GF-D8 (cell line): Measurements from ENCODE around the gene ADARB1.
A peak's percentile ranks its signal among the peaks of the same experiment; 100 is the strongest.

ENCODE experiments used
- DNase-seq: peaks from one replicate; lab custom pipeline; 2025; lab: John Stamatoyannopoulos, UW

Gene ADARB1

DNA sequence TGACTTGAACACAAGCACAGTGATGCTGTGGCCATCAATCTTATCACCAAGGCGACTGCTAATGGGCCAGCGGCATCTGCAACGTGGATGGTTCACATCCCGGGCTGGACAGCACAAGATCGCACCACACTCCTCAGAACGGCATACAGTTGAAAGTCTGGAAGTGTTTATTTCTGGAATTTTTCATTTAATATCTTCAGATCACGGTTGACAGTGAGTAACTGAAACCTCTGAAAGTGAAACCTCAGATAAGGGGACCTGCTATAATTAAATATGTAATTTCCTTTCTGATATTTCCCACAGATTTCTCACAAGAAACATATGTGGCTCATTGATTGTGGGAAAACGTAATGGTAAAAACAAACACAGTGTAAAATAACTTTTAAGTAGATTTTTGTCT is 129.6 kb downstream of the ADARB1 start:
- DNase-seq: no peak

DNA sequence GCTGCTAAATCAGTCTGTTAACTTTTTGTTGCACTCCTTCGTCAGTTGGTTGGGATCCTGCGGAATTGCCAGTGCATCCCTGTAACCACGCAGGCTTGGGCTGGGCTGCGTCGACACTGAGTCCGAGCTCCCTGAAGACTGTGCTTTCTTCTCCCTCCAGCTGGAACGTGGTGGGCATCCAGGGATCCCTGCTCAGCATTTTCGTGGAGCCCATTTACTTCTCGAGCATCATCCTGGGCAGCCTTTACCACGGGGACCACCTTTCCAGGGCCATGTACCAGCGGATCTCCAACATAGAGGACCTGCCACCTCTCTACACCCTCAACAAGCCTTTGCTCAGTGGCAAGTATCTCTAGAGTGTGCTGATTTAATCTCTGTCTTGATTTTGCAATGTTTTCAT is 130.0 kb downstream of the ADARB1 start:
- no peak for DNase-seq

DNA sequence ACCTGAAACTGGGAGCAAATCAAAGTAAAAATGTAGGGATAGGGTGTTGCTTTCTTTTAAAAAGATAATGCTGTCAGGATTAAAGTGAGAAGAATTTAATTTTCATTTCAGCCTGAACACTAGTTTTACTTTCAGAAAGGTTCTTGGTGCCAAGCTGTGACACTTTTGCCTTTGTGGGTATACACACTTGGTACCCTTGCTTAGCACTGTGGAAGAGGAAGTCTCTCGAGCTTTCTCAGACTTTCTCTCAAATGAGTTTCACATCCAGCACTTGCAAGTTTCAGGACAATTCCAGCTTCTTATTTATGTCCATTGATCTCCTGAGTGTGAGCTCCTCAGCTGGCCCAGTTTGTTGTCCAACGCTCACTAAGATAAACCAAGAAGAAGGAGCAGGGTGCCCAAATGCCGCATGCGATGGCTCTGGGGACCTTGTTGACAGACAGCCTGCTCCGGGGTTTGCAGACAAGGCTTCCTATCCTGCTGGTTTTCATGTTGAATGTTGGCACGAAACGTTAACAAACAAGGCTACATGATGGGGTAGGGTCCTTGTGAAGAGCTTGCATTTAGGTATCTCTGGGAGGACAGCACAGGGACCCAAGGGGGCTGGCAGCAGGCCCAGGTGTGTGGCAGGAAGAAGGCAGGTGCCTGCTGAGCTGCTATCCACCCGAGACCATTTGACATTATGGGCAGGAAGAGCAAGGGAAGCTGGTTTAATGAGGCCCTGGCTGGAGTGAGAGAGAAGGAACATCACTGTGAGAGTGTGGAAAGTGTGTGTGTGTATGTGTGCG is 133.7 kb downstream of the ADARB1 start:
- DNase-seq: no peak

DNA sequence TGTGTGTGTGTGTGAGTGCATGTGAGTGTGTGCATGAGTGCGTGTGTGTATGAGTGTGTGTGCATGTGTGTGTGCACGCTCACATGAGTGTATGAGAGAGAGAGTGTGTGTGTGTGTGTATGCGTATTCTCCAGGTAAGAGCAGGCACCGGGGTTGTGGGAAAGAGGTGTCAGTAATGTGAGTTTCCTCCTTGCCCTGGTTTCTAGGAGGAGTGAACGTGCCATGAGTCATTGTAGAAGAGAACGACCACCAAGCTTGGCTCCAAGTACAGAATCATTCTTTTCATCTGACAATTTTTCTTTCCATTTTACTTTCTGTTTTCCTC is 134.2 kb downstream of the ADARB1 start:
- no peak for DNase-seq

DNA sequence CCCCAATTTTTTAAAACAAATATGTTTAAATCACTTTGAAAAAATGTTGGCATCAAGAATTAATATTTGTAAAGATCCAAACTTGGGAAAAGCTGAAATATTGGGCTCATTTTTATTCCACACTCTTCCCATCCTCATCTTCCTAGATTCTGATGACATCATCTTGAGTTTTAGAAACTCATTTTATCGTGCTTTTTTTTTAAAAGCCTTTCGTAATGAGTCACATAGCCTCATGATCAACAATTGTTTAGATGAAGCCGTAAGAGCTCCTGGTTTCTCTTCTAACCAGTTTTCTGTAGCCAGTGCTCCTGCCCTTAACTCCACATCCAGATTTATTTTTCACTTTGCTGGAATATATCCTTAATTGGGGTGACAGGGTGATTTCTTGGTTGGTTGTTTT is 134.7 kb downstream of the ADARB1 start:
- no peak for DNase-seq

DNA sequence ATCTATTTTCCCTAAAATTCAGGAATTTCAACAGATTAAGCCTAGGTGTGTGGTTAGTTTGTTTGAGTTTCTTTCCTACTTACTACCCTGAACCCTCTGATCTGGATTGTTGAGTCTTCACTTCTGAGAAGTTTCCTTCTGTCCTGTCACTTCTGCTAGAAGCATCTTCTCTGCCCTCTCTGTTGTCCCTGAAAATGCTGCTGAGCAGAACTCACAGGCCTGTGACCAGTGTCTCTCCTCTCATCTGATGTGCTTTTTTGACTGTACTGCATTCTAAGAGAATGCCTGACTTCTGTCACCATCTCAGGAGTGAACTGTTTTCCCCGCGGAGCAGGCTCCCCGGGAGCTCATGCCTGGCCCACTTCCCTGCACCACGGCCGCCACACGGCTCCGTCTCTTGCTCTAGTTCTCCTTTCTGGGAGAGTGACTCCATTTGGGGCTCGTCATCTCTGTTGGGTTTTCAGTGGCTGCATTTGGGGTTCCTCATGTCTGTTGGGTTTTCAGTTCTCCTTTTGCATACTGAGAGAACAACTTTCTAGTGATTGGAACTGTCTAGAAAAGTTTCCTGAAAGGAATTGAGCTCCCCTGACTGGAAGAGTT is 135.4 kb downstream of the ADARB1 start:
- no peak for DNase-seq

DNA sequence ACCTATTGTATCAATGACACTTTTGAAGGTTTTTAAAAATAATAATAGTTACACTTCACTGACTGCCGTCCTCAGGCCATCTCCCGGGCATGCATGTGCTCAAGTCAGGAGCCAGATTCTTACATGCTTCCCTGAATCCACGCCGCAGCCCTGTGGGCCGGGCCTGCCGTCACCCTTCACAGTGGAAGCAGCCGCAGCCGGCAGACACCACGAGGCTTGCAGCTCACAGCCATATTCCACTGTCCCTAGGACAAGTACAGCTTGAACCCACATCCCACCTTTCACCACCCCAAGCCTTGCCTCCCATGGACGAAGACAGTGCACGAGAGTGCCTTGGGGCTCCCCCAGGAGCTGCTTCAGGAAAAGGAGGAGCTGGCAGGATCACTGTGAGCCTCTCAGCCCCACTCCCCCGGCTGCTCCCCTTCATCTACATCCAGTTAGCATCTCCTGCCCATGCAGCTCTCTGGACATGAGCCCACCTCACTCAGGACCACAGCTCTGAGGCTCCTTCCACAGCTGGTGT is 136.1 kb downstream of the ADARB1 start:
- no peak for DNase-seq

DNA sequence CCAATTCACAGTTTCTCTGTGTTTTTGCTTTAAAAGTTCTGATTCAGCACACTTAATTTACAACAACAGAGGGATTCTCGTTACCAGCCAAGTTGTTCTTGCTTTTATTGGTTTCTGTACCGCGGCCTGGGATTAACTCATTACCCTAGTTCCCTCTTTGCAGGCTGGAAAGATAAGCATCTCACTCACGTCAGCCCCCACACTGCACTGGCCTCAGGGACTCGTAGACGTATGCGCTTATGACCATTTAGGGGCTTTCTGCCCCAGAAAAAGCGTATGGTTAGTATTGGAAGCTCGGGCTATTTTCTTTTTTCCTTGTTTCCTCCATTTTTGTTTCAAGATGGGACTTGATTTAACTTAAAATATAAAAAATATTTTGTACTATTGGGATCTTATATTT is 137.3 kb downstream of the ADARB1 start:
- peak; percentile 34 for DNase-seq

DNA sequence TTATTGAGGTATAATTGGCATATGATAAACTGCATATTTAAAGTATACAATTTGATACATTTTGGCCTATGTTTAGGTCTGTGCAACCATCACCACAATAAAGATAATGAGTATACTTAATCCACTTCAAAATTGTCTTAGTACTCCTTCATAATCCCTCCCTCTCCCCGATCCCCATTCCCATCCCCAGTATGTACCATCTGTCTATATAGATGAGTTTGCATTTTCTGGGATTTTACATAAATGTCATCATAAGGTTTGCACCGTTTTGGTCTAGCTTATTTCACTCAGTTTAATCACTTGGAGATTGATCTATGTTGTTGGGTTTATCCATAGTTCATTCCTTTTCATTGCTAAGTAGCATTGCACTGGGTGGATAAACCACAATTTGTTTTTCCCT is 139.0 kb downstream of the ADARB1 start:
- DNase-seq: no peak

DNA sequence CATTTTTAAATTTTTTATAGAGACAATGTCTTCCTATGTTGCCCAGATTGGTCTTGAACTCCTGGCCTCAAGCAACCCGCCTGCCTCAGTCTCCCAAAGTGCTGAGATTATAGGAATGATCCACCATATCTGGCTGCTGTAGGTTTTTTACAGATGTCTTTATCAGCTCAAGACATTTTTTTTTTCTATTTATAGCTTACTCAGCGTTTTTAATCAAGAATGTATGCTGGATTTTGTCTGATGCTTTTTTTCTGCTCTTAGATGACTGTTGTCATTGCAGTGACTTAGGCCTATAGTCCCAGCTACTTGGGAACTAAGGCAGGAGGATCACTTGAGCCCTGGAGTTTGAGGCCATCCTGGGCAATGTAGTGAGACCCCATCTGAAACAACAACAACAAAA is 140.8 kb downstream of the ADARB1 start:
- DNase-seq: no peak

DNA sequence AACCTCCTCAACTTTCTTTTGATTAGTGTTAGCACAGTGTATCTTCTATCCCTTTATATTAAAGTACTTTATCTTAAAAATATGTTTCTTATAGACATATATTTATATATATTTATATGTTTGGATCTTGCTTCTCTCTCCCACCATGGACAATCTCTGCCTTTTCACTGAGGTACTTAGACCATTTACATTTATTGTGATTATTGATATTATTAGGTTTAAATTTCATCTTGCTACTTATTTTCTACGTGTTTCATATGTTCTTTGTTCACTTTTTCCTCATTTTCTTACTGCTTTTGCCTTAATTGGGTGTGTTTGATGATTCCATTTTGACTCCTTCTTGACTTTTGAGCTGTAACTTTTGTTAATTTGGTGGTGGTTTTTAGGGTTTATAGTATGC is 142.6 kb downstream of the ADARB1 start:
- DNase-seq: no peak

DNA sequence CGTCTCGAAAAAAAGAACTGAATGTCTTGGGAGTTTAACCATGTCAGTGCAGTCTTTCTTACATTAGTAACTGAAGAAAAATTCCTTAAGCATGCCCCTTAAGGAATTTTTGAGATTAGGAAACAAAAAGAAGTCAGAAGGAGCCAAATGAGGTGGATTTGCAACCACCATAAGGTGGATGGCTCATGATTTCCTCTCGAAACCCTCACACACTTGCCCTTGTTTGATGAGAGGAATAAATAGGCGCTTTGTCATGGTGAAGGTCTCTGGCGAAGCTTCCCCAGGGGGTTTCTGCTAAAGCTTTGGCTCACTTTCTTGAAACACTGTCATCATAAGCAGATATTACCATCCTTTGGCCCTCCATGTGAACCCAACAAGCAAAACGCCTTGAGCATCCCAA is 145.1 kb downstream of the ADARB1 start:
- DNase-seq: no peak

DNA sequence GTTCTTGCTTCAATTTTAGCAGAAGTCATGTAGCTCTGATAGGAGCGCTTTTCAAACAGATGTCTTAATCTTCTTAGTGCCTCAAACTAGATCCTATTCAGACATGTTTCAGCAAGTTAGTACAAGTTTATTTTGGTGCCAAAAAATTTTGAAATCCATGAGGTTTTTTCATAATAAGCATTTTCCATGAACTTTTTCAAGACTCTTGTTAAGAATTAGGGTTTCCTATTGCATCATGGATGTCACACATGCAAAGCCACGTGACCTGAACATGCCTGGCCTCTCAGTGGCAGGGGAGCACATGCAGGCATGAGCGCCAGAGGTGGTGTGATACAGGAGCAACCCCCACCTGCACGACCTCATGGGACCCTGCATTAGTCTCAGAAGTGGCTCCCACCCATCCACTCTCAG is 145.7 kb downstream of the ADARB1 start:
- no peak for DNase-seq

DNA sequence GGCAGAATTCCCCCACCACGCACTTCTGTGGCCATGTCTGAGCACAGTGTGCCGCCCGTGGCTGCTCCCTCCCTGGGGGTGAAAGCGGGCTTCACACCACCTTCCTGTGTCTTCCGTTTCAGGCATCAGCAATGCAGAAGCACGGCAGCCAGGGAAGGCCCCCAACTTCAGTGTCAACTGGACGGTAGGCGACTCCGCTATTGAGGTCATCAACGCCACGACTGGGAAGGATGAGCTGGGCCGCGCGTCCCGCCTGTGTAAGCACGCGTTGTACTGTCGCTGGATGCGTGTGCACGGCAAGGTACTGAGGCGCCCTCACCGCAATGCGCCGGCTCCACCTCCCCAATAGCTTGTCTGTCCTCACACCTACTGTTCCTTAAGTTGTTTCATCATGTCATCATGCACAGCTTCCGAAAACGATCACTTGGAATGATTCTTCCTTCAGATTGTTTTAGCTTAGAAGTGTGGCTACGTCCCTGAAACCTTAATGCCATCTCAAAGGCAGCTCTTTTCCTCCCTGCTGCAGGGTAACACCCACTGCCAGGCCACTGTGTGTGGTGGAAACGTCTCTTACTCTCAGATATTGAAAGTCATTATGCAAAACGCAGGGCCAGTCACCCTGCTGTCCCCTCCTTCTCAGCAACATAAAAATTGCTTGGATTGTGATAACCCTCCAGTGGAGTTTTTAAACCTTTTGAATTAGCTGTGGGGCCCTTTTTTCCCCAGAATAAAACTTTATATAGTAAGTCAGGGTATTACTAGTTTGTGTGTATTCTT is 146.5 kb downstream of the ADARB1 start:
- DNase-seq: no peak

DNA sequence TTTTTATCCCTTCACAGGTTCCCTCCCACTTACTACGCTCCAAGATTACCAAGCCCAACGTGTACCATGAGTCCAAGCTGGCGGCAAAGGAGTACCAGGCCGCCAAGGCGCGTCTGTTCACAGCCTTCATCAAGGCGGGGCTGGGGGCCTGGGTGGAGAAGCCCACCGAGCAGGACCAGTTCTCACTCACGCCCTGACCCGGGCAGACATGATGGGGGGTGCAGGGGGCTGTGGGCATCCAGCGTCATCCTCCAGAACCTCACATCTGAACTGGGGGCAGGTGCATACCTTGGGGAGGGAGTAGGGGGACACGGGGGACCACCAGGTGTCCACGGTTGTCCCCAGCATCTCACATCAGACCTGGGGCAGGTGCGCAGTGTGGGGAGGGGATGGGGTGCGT is 147.6 kb downstream of the ADARB1 start:
- DNase-seq: no peak

DNA sequence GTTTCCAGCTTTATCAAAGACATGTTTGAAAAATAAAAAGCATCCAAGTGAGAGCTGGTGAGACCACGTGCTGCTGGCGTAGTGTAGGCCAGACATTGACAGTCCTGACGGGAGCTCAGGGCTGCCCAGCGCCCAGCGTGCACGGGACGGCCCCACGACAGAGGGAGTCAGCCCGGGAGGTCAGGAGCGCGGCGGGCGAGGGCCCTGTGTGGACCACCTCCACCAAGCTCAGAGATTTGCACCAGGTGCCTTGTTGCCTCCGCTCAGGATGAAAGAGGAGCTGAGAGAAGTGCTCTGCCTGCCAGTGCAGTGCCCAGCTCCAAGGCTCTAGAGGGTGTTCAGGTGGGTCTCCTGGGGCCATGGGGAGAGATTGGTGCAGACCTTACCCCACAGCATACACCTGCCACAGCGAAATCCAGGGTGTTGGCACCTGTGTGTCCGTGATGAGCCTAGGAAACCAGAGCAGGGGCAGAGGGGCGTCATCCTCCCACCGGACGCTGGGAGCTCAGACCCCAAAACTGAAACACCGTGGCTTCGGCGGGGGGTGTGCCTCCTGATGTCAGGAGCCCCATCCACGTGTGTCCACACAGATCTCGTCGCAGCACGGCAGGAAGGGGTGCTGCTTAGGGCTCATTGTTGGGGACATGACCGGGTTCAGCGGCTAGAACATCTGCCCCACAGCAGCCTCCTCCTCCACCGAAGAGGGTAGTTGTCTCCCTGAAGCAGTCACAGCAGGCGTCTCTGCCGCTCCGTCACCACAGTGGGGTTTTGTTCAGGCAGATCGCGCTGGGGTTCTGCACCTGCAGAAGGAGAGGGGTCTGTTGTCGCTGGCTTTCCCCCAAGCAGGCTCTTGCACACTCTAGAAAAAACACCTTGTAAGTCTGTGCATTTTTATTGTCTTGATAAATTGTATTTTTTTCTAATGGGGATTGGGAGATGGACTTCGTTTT is 149.1 kb downstream of the ADARB1 start:
- no peak for DNase-seq

DNA sequence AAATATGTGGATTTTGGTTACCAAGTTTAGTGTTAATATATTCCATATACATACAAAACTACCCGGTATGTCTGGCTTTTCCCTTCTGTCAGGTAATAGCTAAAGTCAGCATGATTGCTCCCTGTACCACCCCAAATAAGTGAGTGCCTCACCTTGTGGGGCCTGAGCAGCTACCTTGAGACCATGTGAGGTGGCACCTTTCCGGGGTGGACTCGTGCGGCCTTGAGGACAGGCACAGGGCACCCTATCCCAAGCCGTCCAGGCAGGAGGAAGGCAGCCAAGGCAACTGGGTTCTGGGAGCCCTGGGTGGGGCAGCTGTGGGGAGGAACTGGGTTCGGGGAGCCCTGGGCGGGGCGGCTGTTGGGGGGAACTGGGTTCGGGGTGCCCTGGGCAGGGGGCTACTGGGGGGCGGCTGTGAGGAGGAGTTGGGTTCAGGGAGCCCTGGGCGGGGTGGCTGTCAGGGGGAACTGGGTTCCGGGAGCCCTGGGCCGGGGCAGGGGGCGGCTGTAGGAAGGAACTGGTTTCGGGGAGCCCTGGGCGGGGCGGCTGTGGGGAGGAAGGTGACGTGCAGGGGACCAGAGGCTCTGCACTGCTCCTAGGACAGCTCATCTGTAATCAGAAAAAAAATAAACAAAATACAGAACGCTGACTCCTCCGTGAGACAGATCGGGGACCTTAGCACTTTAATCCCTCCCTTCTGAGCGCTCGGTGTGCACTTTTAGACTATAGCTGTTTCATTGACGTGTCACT is 150.0 kb downstream of the ADARB1 start:
- no peak for DNase-seq

DNA sequence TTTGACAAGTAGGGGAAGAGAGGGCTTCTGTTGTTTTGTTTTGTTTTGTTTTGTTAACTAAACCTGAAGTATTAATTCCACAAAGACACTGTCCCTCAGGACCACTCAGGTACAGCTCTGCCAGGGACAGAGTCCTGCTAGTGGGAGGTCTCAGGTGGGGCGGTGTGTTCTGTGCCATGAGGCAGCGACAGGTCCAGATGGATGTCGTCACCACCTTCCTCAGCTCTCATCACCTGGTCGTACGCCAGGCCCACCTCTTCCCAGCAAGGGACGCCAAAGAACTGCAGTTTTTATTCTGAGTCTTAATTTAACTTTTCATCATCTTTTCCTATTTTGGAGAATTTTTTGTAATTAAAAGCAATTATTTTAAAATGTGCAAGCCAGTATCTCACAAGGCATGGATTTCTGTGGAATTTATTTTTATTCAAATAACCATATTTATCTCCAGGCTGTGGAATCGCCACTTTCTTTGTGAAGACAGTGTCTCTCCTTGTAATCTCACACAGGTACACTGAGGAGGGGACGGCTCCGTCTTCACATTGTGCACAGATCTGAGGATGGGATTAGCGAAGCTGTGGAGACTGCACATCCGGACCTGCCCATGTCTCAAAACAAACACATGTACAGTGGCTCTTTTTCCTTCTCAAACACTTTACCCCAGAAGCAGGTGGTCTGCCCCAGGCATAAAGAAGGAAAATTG is 150.8 kb downstream of the ADARB1 start:
- no peak for DNase-seq

DNA sequence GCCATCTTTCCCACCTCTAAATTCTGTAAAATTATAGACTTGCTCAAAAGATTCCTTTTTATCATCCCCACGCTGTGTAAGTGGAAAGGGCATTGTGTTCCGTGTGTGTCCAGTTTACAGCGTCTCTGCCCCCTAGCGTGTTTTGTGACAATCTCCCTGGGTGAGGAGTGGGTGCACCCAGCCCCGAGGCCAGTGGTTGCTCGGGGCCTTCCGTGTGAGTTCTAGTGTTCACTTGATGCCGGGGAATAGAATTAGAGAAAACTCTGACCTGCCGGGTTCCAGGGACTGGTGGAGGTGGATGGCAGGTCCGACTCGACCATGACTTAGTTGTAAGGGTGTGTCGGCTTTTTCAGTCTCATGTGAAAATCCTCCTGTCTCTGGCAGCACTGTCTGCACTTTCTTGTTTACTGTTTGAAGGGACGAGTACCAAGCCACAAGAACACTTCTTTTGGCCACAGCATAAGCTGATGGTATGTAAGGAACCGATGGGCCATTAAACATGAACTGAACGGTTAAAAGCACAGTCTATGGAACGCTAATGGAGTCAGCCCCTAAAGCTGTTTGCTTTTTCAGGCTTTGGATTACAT is 151.5 kb downstream of the ADARB1 start:
- DNase-seq: no peak
